Vagina (tissue), 2 donors: Measurements from ENCODE around the gene SHC4.

Experiments
- CTCF ChIP-seq, 3 experiments: fragments of 450-650 bp in 2 of 3; fragments of 200-600 bp in 1 of 3; sonication (generic) in 1 of 3; IDR thresholded peaks; one replicate each; pipeline ENCODE4 v1.5.1; 2017 to 2019; ENCODE audit warnings: antibody characterized with exemption in 3 of 3, mild to moderate bottlenecking in 2 of 3, moderate library complexity in 2 of 3
- POLR2AphosphoS5 ChIP-seq, 2 donors: sonication (generic); formaldehyde crosslinking; IDR thresholded peaks; one replicate each; pipeline ENCODE4 v1.9.0; 2017; ENCODE audit warnings: antibody characterized with exemption in 2 of 2, mild to moderate bottlenecking in 2 of 2, low read depth in 1 of 2; ENCODE audit not compliant: insufficient read depth in 1 of 2

GRCh38 chr15:48796930-48797329, 166.8 kb downstream of the SHC4 start:
- TF ChIP-seq CTCF (IDR thresholded peaks at IDR 0.05), result no peak
- no peak for TF ChIP-seq POLR2AphosphoS5 (IDR thresholded peaks at IDR 0.05; ENCODE audit: insufficient read depth in 1 of 2, low read depth in 1 of 2)
